Measurements from ENCODE around the gene MYRIP. TPM values are rescaled to one million over a fixed set of nuclear protein-coding genes. Genes with fewer than 3 reads are reported as not detected.

The MYRIP gene
- total and polyA plus RNA-seq, 10 donors, result 1.5 to 35.2 (median 16.2) TPM

GRCh38 chr3:40206522-40206921 is 397.1 kb downstream of the MYRIP start:
- 73 to 88% (median 85%) methylated on average over 2 of the region's 2 CpGs for WGBS, 5 donors
- intact Hi-C loops (cut with DNase I; ENCODE audit: low total_unique reads), result no loop called here

GRCh38 chr3:40207796-40208195 is 398.4 kb downstream of the MYRIP start:
- no peak for DNase-seq
- TF ChIP-seq POLR2AphosphoS5 (IDR thresholded peaks at IDR 0.05) (no peak), POLR2A (IDR thresholded peaks at IDR 0.05) (no peak), CTCF (IDR thresholded peaks at IDR 0.05 in 8 of 11, conservative IDR thresholded peaks at IDR 0.05 in 3 of 11) (no peak)
- Histone ChIP-seq H3K36me3 (peaks cover 0 to 5% (median 0%) of the 10 kb centered on the region in 6 donors), H3K27ac (no peak overlapping the region), H3K9me3 (no peaks in the 10 kb centered on the region), H3K27me3 (replicated peaks in 1 of 7) (no peaks in the 10 kb centered on the region), H3K4me1 (no peaks in the 10 kb centered on the region), H3K4me3 (no peak overlapping the region)
- intact Hi-C loops (cut with DNase I; ENCODE audit: low total_unique reads), result no loop called here

More at GRCh38 chr3:40206522-40206921, 397.1 kb downstream of the MYRIP start:
- TF ChIP-seq POLR2A (IDR thresholded peaks at IDR 0.05) (no peak), POLR2AphosphoS5 (IDR thresholded peaks at IDR 0.05) (no peak), CTCF (IDR thresholded peaks at IDR 0.05 in 8 of 11, conservative IDR thresholded peaks at IDR 0.05 in 3 of 11) (no peak)
- no peaks in the 10 kb centered on the region for H3K9me3 ChIP-seq
- no peak overlapping the region for H3K27ac ChIP-seq
- H3K27me3 ChIP-seq (replicated peaks in 1 of 7), result no peaks in the 10 kb centered on the region
- DNase-seq, result no peak
- no peak overlapping the region for H3K4me3 ChIP-seq
- H3K36me3 ChIP-seq, result peaks cover 0 to 5% (median 0%) of the 10 kb centered on the region in 6 donors
- H3K4me1 ChIP-seq, result no peaks in the 10 kb centered on the region

- H3K4me3 ChIP-seq, result no peak overlapping the region
- 86 to 95% (median 92%) methylated on average over 2 of the region's 2 CpGs for WGBS, 5 donors
- TF ChIP-seq POLR2AphosphoS5 (IDR thresholded peaks at IDR 0.05), result no peak
- TF ChIP-seq CTCF (IDR thresholded peaks at IDR 0.05 in 8 of 11, conservative IDR thresholded peaks at IDR 0.05 in 3 of 11), result no peak
- no peak for TF ChIP-seq POLR2A (IDR thresholded peaks at IDR 0.05)
These were observed 398.8 kb downstream of the MYRIP start for GRCh38 chr3:40208251-40208650.

GRCh38 chr3:40211579-40211978 is 402.2 kb downstream of the MYRIP start:
- no peak for DNase-seq
- Histone ChIP-seq H3K36me3 (peaks cover 0 to 6% (median 2%) of the 10 kb centered on the region in 6 donors), H3K27ac (no peak overlapping the region), H3K9me3 (no peaks in the 10 kb centered on the region), H3K27me3 (replicated peaks in 1 of 7) (no peaks in the 10 kb centered on the region), H3K4me1 (no peaks in the 10 kb centered on the region), H3K4me3 (no peak overlapping the region)
- intact Hi-C loops (cut with DNase I; ENCODE audit: low total_unique reads), result no loop called here
- WGBS, 5 donors, result 91 to 96% (median 92%) methylated on average over 4 of the region's 4 CpGs
- TF ChIP-seq CTCF (IDR thresholded peaks at IDR 0.05 in 8 of 11, conservative IDR thresholded peaks at IDR 0.05 in 3 of 11) (no peak), POLR2AphosphoS5 (IDR thresholded peaks at IDR 0.05) (no peak), POLR2A (IDR thresholded peaks at IDR 0.05) (no peak)

More at GRCh38 chr3:40208251-40208650, 398.8 kb downstream of the MYRIP start:
- H3K4me1 ChIP-seq, result no peaks in the 10 kb centered on the region
- H3K36me3 ChIP-seq, result peaks cover 0 to 5% (median 0%) of the 10 kb centered on the region in 6 donors
- H3K27me3 ChIP-seq (replicated peaks in 1 of 7), result no peaks in the 10 kb centered on the region
- DNase-seq, result no peak
- intact Hi-C loops (cut with DNase I; ENCODE audit: low total_unique reads), result no loop called here
- H3K9me3 ChIP-seq, result no peaks in the 10 kb centered on the region
- H3K27ac ChIP-seq, result no peak overlapping the region
